ENCODE data around the gene CES3.
"Not testable (repeated sequence)": the region's sequence is repeated elsewhere in the genome, so short reads cannot be mapped to it uniquely, and the experiment has no call there.

CES3 gene

GRCh38 chr16:66927918-66928649 lies 33.0 kb upstream of the CES3 start:
- DNase-seq, result no peak

GRCh38 chr16:66928702-66929388 lies 32.2 kb upstream of the CES3 start:
- peak; percentile 72 for DNase-seq

- no peak for DNase-seq
Measured at GRCh38 chr16:66930189-66930588, 30.9 kb upstream of the CES3 start.

GRCh38 chr16:66931665-66932064 lies 29.4 kb upstream of the CES3 start:
- DNase-seq, result no peak

GRCh38 chr16:66932076-66932475 lies 29.0 kb upstream of the CES3 start:
- DNase-seq, result no peak

GRCh38 chr16:66933776-66934137 lies 27.3 kb upstream of the CES3 start:
- peak; percentile 77 for DNase-seq

- peak; percentile 97 for DNase-seq
Measured at GRCh38 chr16:66934138-66934838, 26.8 kb upstream of the CES3 start, which contains the start of gene CIAO2B. Gene CIAO2B (minus strand): TSS chr16:66934402. CDS start chr16:66934364, 38 bp downstream.

GRCh38 chr16:66934839-66935313 lies 26.2 kb upstream of the CES3 start:
- DNase-seq, result not testable (repeated sequence)

GRCh38 chr16:66935314-66936011 lies 25.6 kb upstream of the CES3 start, which contains the start of gene CES2:
Gene CES2 (plus strand): TSS chr16:66935516. CDS start chr16:66935636, 120 bp downstream.
- DNase-seq, result no peak

GRCh38 chr16:66936462-66936861 lies 24.6 kb upstream of the CES3 start:
- no peak for DNase-seq

- DNase-seq, result no peak
Measured at GRCh38 chr16:66936889-66937554, 24.0 kb upstream of the CES3 start.

- no peak for DNase-seq
Measured at GRCh38 chr16:66937725-66938337, 23.2 kb upstream of the CES3 start.

- DNase-seq, result no peak
Measured at GRCh38 chr16:66939366-66939765, 21.7 kb upstream of the CES3 start.

GRCh38 chr16:66940236-66940635 lies 20.8 kb upstream of the CES3 start:
- no peak for DNase-seq

- DNase-seq, result no peak
Measured at GRCh38 chr16:66942981-66943380, 18.1 kb upstream of the CES3 start.

- no peak for DNase-seq
Measured at GRCh38 chr16:66943426-66944053, 17.5 kb upstream of the CES3 start.

GRCh38 chr16:66944054-66944441 lies 17.0 kb upstream of the CES3 start:
- no peak for DNase-seq

- DNase-seq, result not testable (repeated sequence)
Measured at GRCh38 chr16:66944971-66945370, 16.1 kb upstream of the CES3 start.

GRCh38 chr16:66945939-66946338 lies 15.1 kb upstream of the CES3 start:
- no peak for DNase-seq

GRCh38 chr16:66946541-66946940 lies 14.5 kb upstream of the CES3 start:
- DNase-seq, result no peak

- DNase-seq, result no peak
Measured at GRCh38 chr16:66946974-66947301, 14.1 kb upstream of the CES3 start.
